IPS-15b (cell line): Measurements from ENCODE around the gene NINL.
"Not testable (repeated sequence)": the region's sequence is repeated elsewhere in the genome, so short reads cannot be mapped to it uniquely, and the experiment has no call there.

Source experiments
- H3K27me3 ChIP-seq: one replicate; pipeline ENCODE4 v1.6.1; 2013; ENCODE audit warnings: low read length; ENCODE audit not compliant: control insufficient read depth, insufficient read depth
- H3K36me3 ChIP-seq: one replicate; pipeline ENCODE4 v1.6.1; 2013; ENCODE audit warnings: low read length; ENCODE audit not compliant: control insufficient read depth, insufficient read depth
- H3K4me1 ChIP-seq: one replicate; pipeline ENCODE4 v1.6.1; 2013; ENCODE audit warnings: mild to moderate bottlenecking, low read length; ENCODE audit not compliant: control insufficient read depth, insufficient read depth
- H3K4me3 ChIP-seq: one replicate; pipeline ENCODE4 v1.5.1; 2013; ENCODE audit warnings: low read depth, low read length
- H3K9ac ChIP-seq: one replicate; pipeline ENCODE4 v1.6.1; 2013; ENCODE audit warnings: low read depth, mild to moderate bottlenecking, low read length
- H3K9me3 ChIP-seq: one replicate; pipeline ENCODE4 v1.6.1; 2013; ENCODE audit warnings: mild to moderate bottlenecking, low read length; ENCODE audit not compliant: control insufficient read depth, insufficient read depth

Gene NINL

DNA sequence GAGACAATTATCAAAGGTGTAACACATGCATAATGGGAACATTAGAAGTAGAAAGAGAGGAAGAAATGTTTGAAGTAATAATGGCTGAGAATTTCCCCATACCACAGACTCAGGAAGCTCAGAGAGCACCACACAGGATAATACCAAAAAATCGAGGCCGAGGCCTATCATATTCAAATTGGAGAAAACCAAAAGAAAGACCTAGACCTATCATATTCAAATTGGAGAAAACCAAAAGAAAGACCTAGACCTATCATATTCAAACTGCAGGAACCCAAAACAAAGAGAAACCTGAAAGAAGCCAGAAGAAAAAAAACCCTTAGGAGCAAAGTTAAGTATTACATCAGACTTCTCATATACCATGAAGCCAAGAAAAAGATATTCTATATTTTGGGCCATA is 18.0 kb downstream of the NINL start:
- H3K4me1 ChIP-seq, result peaks cover 8% of the 10 kb centered on the region
- no peaks in the 10 kb centered on the region for H3K9me3 ChIP-seq
- peaks cover 2% of the 10 kb centered on the region for H3K36me3 ChIP-seq
- H3K4me3 ChIP-seq, result no peak overlapping the region
- no peak overlapping the region for H3K9ac ChIP-seq
- no peaks in the 10 kb centered on the region for H3K27me3 ChIP-seq

DNA sequence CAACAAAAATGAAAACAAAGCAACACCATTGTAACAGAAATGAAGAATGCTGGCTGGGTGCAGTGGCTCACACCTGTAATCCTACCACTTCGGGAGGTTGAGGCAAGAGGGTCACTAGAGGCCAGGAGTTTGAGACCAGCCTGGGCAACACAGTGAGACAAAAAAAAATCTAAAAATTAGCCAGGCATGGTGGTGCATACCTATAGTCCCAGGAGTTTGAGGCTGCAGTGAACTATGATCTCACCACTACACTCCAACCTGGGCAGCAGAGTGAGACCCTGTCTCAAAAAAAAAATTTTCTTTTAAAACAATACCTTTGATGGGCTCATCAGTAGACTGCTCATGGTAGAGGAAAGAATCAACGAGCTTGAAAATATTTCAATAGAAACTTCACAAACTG is 18.5 kb downstream of the NINL start:
- Histone ChIP-seq H3K9ac (no peak overlapping the region), H3K4me1 (peaks cover 8% of the 10 kb centered on the region), H3K36me3 (peaks cover 2% of the 10 kb centered on the region), H3K4me3 (no peak overlapping the region), H3K27me3 (no peaks in the 10 kb centered on the region), H3K9me3 (no peaks in the 10 kb centered on the region)

DNA sequence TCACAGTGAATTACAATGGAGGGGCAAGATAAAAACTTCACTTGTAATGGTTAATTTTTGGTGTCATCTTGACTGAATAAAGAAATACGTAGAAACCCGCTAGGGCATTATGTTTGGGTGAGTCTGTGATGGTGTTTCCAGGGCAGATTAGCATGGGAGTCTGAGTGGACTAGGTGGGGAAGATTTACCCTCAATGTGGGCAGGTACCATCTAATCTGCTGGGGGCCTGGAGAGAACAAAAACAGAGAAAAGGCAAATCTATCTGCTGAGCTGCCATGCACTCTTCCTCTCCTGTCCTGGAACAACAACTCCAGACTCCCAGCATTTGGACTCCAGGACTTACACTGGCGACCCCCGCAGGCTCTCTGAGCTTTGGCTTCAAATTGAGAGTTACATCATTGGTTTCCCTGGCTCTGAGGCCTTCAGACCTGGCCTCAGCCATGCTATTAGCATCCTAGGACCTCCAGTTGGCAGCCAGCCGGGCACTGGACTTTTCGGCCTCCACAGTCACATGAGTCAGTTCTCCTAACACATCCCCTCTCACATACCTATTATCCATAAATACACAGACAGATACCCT is 19.7 kb downstream of the NINL start:
- Histone ChIP-seq H3K4me3 (no peak overlapping the region), H3K4me1 (peaks cover 8% of the 10 kb centered on the region), H3K36me3 (no peaks in the 10 kb centered on the region), H3K27me3 (no peaks in the 10 kb centered on the region), H3K9me3 (no peaks in the 10 kb centered on the region), H3K9ac (no peak overlapping the region)

DNA sequence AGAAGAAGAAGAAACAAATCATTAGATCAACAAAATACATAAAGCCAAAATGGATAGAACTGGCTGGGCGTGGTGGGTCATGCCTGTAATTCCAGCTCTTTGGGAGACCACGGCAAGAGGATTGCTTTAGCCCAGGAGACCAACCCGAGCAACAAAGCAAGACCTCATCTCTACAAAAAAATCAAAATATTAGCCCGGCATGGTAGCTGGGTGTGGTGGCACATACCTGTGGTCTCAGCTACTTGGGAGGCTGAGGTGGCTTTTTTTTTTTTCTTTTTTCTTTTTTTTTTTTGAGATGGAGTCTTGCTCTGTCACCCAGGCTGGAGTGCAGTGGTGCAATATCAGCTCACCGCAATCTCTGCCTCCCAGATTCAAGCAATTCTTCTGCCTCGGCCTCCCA is 21.5 kb downstream of the NINL start:
- Histone ChIP-seq H3K4me1 (peaks cover 8% of the 10 kb centered on the region), H3K9me3 (no peaks in the 10 kb centered on the region), H3K27me3 (no peaks in the 10 kb centered on the region), H3K9ac (no peak overlapping the region), H3K36me3 (peaks cover 3% of the 10 kb centered on the region), H3K4me3 (no peak overlapping the region)

DNA sequence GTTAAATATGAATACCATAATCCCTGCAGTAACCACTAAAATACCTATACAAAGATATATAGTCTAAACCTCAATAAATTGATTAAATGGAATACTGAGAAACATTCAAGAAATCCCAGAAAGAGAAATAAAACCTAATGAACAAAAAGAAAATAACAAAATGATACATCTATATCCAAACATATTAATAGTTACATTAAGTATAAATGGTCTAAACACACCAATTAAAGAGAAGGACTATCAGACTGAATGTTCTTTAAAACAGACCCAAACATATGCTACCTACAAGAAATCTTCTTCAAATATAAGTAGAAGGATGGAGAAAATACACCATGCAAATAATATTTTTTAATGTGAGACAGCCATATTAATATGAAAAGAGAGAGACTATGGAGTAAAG is 22.0 kb downstream of the NINL start:
- H3K36me3 ChIP-seq, result peaks cover 3% of the 10 kb centered on the region
- H3K27me3 ChIP-seq, result no peaks in the 10 kb centered on the region
- no peak overlapping the region for H3K9ac ChIP-seq
- H3K4me1 ChIP-seq, result peaks cover 8% of the 10 kb centered on the region
- no peaks in the 10 kb centered on the region for H3K9me3 ChIP-seq
- H3K4me3 ChIP-seq, result no peak overlapping the region

DNA sequence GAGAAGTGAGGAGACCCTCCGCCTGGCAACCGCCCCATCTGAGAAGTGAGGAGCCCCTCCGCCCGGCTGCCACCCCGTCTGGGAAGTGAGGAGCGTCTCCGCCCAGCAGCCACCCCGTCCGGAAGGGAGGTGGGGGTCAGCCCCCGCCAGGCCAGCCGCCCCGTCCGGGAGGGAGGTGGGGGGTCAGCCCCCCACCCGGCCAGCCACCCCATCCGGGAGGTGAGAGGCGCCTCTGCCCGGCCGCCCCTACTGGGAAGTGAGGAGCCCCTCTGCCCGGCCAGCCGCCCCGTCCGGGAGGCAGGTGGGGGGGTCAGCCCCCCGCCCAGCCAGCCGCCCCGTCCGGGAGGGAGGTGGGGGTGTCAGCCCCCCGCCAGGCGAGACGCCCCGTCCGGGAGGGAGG is 23.6 kb downstream of the NINL start:
- not testable (repeated sequence) for H3K9me3 ChIP-seq, H3K4me3 ChIP-seq, H3K36me3 ChIP-seq, H3K27me3 ChIP-seq, H3K9ac ChIP-seq, H3K4me1 ChIP-seq

DNA sequence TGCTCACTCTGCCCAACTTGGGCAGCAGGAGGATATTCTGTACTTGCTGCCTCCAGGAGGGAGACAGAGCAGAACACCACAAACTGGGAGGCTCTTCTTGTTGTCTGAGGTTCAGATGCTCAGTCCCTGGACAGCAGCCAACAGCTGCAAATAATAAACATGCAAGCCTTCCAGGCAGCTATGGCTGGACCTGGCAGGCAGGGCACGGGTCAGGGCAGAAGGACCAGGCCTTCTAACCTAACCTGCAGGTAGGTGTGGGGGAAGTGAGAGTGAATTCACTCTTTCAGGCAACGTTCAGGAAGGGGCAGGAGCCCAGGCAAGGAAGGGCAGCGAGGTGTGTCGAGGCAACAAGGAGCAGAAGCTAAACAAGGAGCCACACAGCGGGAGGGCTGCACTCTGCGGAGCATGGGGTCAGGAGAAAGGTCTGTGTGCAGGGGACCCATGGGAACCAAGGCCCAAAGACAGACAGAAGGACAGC is 31.5 kb downstream of the NINL start:
- Histone ChIP-seq H3K9me3 (no peaks in the 10 kb centered on the region), H3K4me1 (peaks cover 4% of the 10 kb centered on the region), H3K4me3 (no peak overlapping the region), H3K9ac (no peak overlapping the region), H3K27me3 (no peaks in the 10 kb centered on the region), H3K36me3 (no peaks in the 10 kb centered on the region)

DNA sequence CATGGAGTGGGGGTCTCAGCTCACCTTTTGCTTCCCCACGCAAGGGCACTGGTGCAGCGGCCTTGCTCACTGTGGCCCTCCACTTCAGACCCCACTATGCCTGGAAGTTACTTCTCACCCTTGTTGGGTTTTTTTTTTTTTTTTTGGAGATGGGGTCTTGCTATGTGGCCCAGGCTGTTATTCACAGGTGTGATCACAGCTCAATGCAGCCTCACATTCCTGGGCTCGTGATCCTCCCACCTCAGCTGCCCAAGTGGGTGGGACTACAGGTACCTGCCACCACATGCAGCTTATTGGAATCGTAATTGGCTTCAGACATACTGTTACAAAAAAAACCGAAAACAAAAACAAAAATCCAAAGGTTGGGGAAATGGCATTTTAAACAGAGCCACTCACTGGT is 32.4 kb downstream of the NINL start:
- H3K9me3 ChIP-seq, result no peaks in the 10 kb centered on the region
- H3K4me1 ChIP-seq, result peaks cover 4% of the 10 kb centered on the region
- no peak overlapping the region for H3K4me3 ChIP-seq

DNA sequence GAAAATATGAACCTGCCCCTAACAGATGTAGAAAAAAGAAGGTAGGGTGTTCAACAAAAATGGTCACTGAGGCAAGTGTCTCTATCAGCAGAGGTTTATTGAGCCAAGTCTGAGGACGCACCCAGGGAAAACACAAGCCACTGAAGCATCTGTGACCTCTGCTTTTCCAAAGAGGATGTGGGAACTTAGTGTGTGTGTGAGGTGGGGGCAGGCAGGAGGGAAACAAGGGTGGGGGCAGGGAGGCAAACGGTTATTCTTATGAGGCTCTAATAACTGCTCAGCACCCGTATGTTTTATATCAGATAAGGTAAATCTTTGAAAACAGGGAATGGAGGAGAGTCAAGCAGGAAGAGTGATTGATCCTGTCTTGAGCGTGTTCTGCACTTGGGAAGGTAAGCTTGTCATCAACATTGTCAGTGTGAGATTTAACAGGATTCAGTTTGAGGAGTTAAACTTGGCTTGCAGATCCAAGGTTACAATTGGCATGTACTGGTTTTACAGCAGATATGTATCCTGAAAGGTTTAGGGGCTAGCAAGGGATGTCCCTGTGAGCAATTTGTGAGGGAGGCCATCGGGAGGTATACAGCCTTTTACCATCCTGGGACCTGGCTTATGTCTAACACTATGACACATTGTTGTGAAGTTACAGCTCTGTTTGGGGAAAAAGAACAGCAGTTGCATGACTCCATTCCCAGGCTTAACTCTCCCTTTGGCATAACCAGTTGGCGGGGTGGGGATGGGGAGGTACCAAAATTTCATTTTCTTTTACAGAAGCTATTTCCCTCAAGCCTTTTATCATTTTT is 33.7 kb downstream of the NINL start:
- Histone ChIP-seq H3K27me3 (no peaks in the 10 kb centered on the region), H3K4me1 (peaks cover 9% of the 10 kb centered on the region), H3K36me3 (no peaks in the 10 kb centered on the region), H3K9me3 (no peaks in the 10 kb centered on the region), H3K9ac (no peak overlapping the region), H3K4me3 (no peak overlapping the region)

More for the DNA sequence above, 32.4 kb downstream of the NINL start:
- H3K9ac ChIP-seq, result no peak overlapping the region
- no peaks in the 10 kb centered on the region for H3K36me3 ChIP-seq
- no peaks in the 10 kb centered on the region for H3K27me3 ChIP-seq

DNA sequence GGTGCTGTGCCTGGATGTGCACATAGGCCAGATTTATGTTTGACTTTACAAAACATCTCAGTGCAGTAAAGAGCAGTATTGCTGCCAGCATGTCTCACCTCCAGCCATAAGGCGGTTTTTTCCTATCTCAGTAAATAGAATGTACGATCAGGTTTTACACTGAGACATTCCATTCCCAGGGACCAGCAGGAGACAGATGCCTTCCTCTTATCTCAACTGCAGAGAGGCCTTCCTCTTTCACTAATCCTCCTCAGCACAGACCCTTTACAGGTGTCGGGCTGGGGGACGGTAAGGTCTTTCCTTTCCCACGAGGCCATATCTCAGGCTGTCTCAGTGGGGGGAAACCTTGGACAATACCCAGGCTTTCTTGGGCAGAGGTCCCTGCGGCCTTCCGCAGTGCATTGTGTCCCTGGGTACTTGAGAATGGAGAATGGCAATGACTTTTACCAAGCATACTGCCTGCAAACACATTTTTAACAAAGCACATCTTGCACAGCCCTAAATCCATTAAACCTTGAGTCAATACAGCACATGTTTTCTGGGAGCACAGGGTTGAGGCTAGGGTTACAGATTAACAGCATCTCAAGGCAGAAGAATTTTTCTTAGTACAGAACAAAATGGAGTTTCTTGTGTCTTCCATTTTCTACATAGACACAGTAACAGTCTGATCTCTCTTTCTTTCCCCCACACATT is 34.5 kb downstream of the NINL start:
- H3K27me3 ChIP-seq, H3K36me3 ChIP-seq, H3K9ac ChIP-seq, H3K4me3 ChIP-seq, H3K9me3 ChIP-seq: not testable (repeated sequence)
- peaks cover 15% of the 10 kb centered on the region for H3K4me1 ChIP-seq

DNA sequence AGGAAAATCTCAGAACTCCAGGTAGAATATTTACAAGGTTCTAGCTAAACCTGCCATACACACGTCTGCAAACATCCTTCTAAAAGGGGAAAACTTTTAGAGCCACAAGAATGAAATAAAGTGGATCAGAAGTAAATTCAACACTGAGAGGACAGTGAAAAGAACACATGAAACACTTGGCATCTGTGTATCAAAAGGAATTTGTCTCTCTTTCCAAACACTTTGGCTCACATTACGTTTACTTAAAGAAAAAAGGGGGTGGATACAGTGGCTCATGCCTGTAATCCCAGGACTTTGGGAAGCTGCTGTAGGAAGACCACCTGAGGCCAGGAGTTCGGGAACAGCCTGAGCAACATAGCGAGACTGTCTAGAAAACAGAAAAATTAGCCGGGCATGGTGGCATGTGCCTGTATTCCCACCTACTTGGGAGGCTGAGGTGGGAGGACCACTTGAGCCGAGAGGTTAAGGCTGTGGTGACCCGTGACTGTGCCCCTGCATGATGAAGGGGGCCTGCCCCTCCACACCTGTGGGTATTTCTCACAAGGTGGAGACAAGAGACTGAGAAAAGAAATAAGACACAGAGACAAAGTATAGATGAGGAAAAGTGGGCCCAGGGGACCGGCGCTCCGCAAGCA is 35.4 kb downstream of the NINL start:
- H3K4me1 ChIP-seq, result peaks cover 22% of the 10 kb centered on the region

More for the DNA sequence above, 35.4 kb downstream of the NINL start:
- Histone ChIP-seq H3K9me3 (no peaks in the 10 kb centered on the region), H3K9ac (no peak overlapping the region), H3K27me3 (no peaks in the 10 kb centered on the region), H3K36me3 (no peaks in the 10 kb centered on the region), H3K4me3 (no peak overlapping the region)
